Karpas-422 (cell line): ENCODE results near the gene HIVEP1. TPM values are rescaled to one million over a fixed set of nuclear protein-coding genes. Genes with fewer than 3 reads are reported as not detected.

ENCODE experiments used
- DNase-seq: peaks from one replicate; pipeline ENCODE4 v3.0.0-alpha.2; 2015
- H2AFZ ChIP-seq: fragments of 200-600 bp; sonication (generic); 2 replicates; pipeline ENCODE4 v1.6.1; 2014; ENCODE audit warnings: antibody characterized with exemption, low read length, mixed read lengths
- H3K27ac ChIP-seq: fragments of 200-600 bp; sonication (generic); 2 replicates; pipeline ENCODE4 v1.5.1; 2014; ENCODE audit warnings: mild to moderate bottlenecking, low read length, moderate library complexity
- H3K27me3 ChIP-seq: fragments of 200-600 bp; sonication (generic); 2 replicates; pipeline ENCODE4 v1.6.1; 2014; ENCODE audit warnings: low read length, mixed read lengths
- H3K36me3 ChIP-seq: fragments of 200-600 bp; sonication (generic); 2 replicates; pipeline ENCODE4 v1.6.1; 2014; ENCODE audit warnings: low read length, mixed read lengths; ENCODE audit not compliant: insufficient read depth
- H3K4me1 ChIP-seq: fragments of 200-600 bp; sonication (generic); 2 replicates; pipeline ENCODE4 v1.6.1; 2014; ENCODE audit warnings: mild to moderate bottlenecking, low read length, mixed read lengths
- H3K4me2 ChIP-seq: fragments of 200-600 bp; sonication (generic); 2 replicates; pipeline ENCODE4 v1.6.1; 2014; ENCODE audit warnings: low read length, low read depth, mild to moderate bottlenecking; ENCODE audit not compliant: poor library complexity, severe bottlenecking
- H3K4me3 ChIP-seq: fragments of 200-600 bp; sonication (generic); 2 replicates; pipeline ENCODE4 v1.5.1; 2014; ENCODE audit warnings: mild to moderate bottlenecking, antibody characterized with exemption, low read length, mixed read lengths
- H3K79me2 ChIP-seq: fragments of 200-600 bp; sonication (generic); 2 replicates; pipeline ENCODE4 v1.6.1; 2014; ENCODE audit warnings: mild to moderate bottlenecking, low read length, mixed read lengths
- H3K9ac ChIP-seq: fragments of 200-600 bp; sonication (generic); 2 replicates; pipeline ENCODE4 v1.6.0; 2014; ENCODE audit warnings: low read length
- H3K9me2 ChIP-seq: fragments of 200-600 bp; sonication (generic), shearing (Covaris generic); replicated peaks from 2 replicates; pipeline ENCODE4 v1.6.0; 2014; ENCODE audit warnings: mild to moderate bottlenecking, low read length, moderate library complexity; ENCODE audit not compliant: insufficient read depth
- H3K9me3 ChIP-seq: fragments of 300-700, 200-600 bp; sonication (generic); 2 replicates; pipeline ENCODE4 v1.6.1; 2014; ENCODE audit warnings: low read length, mixed read lengths
- H4K20me1 ChIP-seq: fragments of 200-600 bp; sonication (generic); 2 replicates; pipeline ENCODE4 v1.6.1; 2014; ENCODE audit warnings: mild to moderate bottlenecking, antibody characterized with exemption, low read length, low read depth; ENCODE audit not compliant: insufficient read depth
- total RNA-seq: library from RNA; depleted of rRNA; stranded (reverse); fragments of >200 nt; shearing (Covaris generic); gene quantifications from 2 replicates; pipeline ENCODE4 v1.2.3, GENCODE V29; 2014; ENCODE audit warnings: low replicate concordance

Gene HIVEP1
- total RNA-seq, 1 experiment from 2014 or later: 40.8 TPM

GRCh38 chr6:12051861-12052368 is 39.8 kb downstream of the HIVEP1 start:
- H3K27me3 ChIP-seq: no peaks in the 10 kb centered on the region
- peak overlapping the region; percentile 39 for H3K4me3 ChIP-seq
- no peaks in the 10 kb centered on the region for H3K9me2 ChIP-seq
- no peaks in the 10 kb centered on the region for H3K36me3 ChIP-seq
- peaks cover 93% of the 10 kb centered on the region for H3K79me2 ChIP-seq
- peak overlapping the region; percentile 19; the same call in 1 of the 2 replicates for H2AFZ ChIP-seq
- H3K4me2 ChIP-seq: peak overlapping the region; percentile 80
- H3K9me3 ChIP-seq: no peaks in the 10 kb centered on the region
- H3K9ac ChIP-seq: peak overlapping the region; percentile 50
- DNase-seq: peak; percentile 73
- no peaks in the 10 kb centered on the region for H4K20me1 ChIP-seq
- H3K4me1 ChIP-seq: peaks cover 60% of the 10 kb centered on the region
- H3K27ac ChIP-seq: peak overlapping the region; percentile 85

- no peak overlapping the region for H3K9ac ChIP-seq
- peaks cover 73% of the 10 kb centered on the region for H3K4me1 ChIP-seq
- H3K27me3 ChIP-seq: no peaks in the 10 kb centered on the region
- no peaks in the 10 kb centered on the region for H4K20me1 ChIP-seq
- peak overlapping the region; percentile 32 for H3K4me2 ChIP-seq
- H3K9me3 ChIP-seq: no peaks in the 10 kb centered on the region
- no peaks in the 10 kb centered on the region for H3K36me3 ChIP-seq
- H3K9me2 ChIP-seq: no peaks in the 10 kb centered on the region
- H3K79me2 ChIP-seq: peaks cover 93% of the 10 kb centered on the region
- peak overlapping the region; percentile 58 for H3K27ac ChIP-seq
- no peak overlapping the region for H2AFZ ChIP-seq
- no peak for DNase-seq
- peak overlapping the region; percentile 14; the same call in 1 of the 2 replicates for H3K4me3 ChIP-seq
Measured at GRCh38 chr6:12058172-12058961, 46.3 kb downstream of the HIVEP1 start.

- H3K36me3 ChIP-seq: no peaks in the 10 kb centered on the region
- peak overlapping the region; percentile 85 for H3K4me2 ChIP-seq
- peak overlapping the region; percentile 66 for H3K4me3 ChIP-seq
- no peaks in the 10 kb centered on the region for H4K20me1 ChIP-seq
- peak overlapping the region; percentile 59 for H3K9ac ChIP-seq
- no peaks in the 10 kb centered on the region for H3K9me3 ChIP-seq
- peak overlapping the region; percentile 22 for H2AFZ ChIP-seq
- peaks cover 87% of the 10 kb centered on the region for H3K4me1 ChIP-seq
- no peaks in the 10 kb centered on the region for H3K9me2 ChIP-seq
- H3K27me3 ChIP-seq: no peaks in the 10 kb centered on the region
- peak overlapping the region; percentile 93 for H3K27ac ChIP-seq
- DNase-seq: peak; percentile 96
- peaks cover 86% of the 10 kb centered on the region for H3K79me2 ChIP-seq
Measured at GRCh38 chr6:12060780-12061609, 48.9 kb downstream of the HIVEP1 start.

DNA sequence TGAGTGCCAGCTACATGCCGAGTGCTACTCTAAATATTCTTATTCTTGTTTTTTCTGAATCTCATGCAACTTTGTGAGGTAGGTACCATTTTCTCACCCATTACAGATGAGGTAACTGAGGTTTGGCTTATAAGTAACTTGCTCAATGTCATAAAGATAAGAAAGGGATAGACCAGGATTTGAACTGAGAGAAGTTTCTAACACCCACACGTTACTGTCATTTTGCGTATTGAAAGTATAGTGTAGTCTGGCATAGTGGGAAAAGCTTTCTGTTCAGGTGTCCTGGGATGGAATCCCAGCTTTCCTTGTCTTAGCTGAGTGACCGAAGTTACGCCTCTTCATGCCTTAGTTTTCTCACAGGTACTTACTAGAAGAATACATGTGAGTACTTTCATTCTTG is 50.5 kb downstream of the HIVEP1 start:
- Histone ChIP-seq H3K36me3 (no peaks in the 10 kb centered on the region), H3K4me2 (no peak overlapping the region), H3K4me3 (no peak overlapping the region), H3K27ac (no peak overlapping the region), H3K9ac (no peak overlapping the region), H2AFZ (no peak overlapping the region), H3K9me2 (no peaks in the 10 kb centered on the region), H3K9me3 (no peaks in the 10 kb centered on the region), H4K20me1 (no peaks in the 10 kb centered on the region), H3K79me2 (peaks cover 87% of the 10 kb centered on the region), H3K27me3 (no peaks in the 10 kb centered on the region), H3K4me1 (peaks cover 94% of the 10 kb centered on the region)
- DNase-seq: no peak

DNA sequence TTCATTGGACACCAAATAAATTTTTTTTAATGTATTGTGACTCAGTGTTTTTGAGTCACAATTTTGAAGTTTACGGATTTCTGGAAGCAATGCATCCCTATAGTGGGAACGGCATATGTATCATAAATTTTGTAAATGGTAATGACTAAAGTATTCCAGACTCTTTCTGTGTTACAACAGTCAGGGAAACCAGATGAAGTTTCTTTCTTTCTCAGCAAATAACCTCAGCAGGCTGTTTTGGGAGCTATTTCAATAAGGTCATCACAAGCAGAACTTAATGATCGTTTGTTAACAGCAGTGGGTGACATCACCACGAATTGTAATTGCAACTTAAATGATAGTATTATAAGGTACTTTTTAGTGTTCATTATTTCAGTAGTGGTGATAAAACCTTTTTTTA is 52.0 kb downstream of the HIVEP1 start:
- Histone ChIP-seq H2AFZ (no peak overlapping the region), H3K4me3 (no peak overlapping the region), H3K36me3 (no peaks in the 10 kb centered on the region), H3K9ac (peak overlapping the region; percentile 60; the same call in 1 of the 2 replicates), H3K9me3 (no peaks in the 10 kb centered on the region), H4K20me1 (no peaks in the 10 kb centered on the region), H3K27ac (peak overlapping the region; percentile 86), H3K9me2 (no peaks in the 10 kb centered on the region), H3K4me2 (peak overlapping the region; percentile 72), H3K4me1 (peaks cover 80% of the 10 kb centered on the region), H3K79me2 (peaks cover 86% of the 10 kb centered on the region), H3K27me3 (no peaks in the 10 kb centered on the region)
- no peak for DNase-seq

GRCh38 chr6:12064538-12065071 is 52.5 kb downstream of the HIVEP1 start:
- H3K27ac ChIP-seq: peak overlapping the region; percentile 86

DNA sequence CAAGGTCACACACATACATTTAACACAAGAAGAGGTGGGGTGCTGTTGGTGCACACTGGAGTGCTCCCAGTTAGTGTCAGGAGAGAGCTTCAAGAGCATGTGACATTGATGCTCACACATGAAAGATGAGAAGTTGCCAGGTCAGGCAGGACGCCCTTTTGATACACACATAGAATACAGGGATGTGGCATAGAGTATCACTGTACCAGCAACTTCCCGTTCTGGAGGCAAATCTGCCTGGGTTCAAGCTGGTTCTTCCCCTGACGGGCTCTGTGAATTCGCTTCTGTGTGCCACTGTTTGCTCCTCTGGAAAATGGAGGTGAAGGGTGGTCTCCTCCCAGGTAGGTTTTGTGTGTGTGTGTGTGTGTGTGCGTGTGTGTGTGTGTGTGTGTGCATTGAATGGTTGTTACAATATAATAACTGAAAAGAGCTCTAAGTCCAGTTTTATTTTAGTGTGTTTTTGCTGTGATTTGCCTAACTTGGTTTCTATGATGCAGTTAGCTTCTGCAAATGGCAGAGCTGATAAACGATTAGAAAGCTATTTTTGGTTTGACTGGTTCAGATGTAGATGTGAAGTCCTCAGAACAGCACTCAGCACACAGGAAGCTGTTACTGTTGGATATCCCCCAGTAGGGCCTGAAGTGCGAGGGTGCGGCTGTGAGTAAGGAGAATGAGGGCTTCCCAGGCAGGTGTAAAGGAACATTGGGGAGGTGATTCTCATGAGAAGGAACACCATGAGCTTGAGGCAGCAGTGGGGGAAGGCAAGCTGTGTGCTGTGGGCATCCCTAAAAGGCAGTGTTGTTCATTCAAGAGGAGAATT is 53.4 kb downstream of the HIVEP1 start:
- H3K36me3 ChIP-seq: no peaks in the 10 kb centered on the region
- H3K79me2 ChIP-seq: peaks cover 82% of the 10 kb centered on the region
- H3K9me3 ChIP-seq: no peaks in the 10 kb centered on the region
- peak overlapping the region; percentile 86 for H3K27ac ChIP-seq
- peak overlapping the region; percentile 57 for H3K4me3 ChIP-seq
- H2AFZ ChIP-seq: no peak overlapping the region
- H4K20me1 ChIP-seq: no peaks in the 10 kb centered on the region
- H3K4me2 ChIP-seq: peak overlapping the region; percentile 72
- H3K9ac ChIP-seq: peak overlapping the region; percentile 60
- H3K27me3 ChIP-seq: no peaks in the 10 kb centered on the region
- DNase-seq: peak; percentile 84
- H3K4me1 ChIP-seq: peaks cover 69% of the 10 kb centered on the region
- no peaks in the 10 kb centered on the region for H3K9me2 ChIP-seq

More at GRCh38 chr6:12064538-12065071, 52.5 kb downstream of the HIVEP1 start:
- Histone ChIP-seq H3K79me2 (peaks cover 83% of the 10 kb centered on the region), H4K20me1 (no peaks in the 10 kb centered on the region), H2AFZ (no peak overlapping the region), H3K4me3 (peak overlapping the region; percentile 57; the same call in 1 of the 2 replicates), H3K9ac (peak overlapping the region; percentile 60), H3K9me3 (no peaks in the 10 kb centered on the region), H3K9me2 (no peaks in the 10 kb centered on the region), H3K4me2 (peak overlapping the region; percentile 72), H3K4me1 (peaks cover 76% of the 10 kb centered on the region), H3K36me3 (no peaks in the 10 kb centered on the region), H3K27me3 (no peaks in the 10 kb centered on the region)
- no peak for DNase-seq
